Stimulated activated CD8-positive, alpha-beta memory T cell treated with anti-CD3 and anti-CD28 coated beads, Interleukin-7, amount 100 ng/mL, for 48 hours (primary cell): ENCODE measurements around the gene PAQR8.
A peak's percentile ranks its signal among the peaks of the same experiment; 100 is the strongest.

ENCODE experiments used
- DNase-seq, 2 donors: peaks; one replicate each; pipeline ENCODE4 v3.0.0-alpha.2; 2020; ENCODE audit warnings: low read depth in 1 of 2; ENCODE audit errors: extremely low read depth in 1 of 2

Gene PAQR8

DNA sequence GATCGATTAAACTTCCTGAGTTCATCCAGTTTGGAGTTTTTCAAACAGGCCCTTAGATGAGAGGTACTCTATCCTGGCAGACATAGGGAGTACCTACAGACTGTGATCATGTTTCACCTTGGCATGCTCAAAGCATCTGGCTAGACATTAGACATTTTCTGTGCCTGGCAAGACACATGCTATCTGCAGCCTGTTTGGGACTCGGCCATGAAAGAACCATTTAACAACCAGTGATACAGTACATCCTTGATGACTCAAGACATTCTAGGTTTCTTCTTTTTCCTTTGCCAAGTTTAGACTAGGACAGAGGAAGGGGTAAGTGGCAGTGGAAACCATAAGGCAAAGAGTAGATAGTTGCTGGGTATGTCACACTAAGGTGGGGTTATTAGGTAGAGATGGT lies 15.4 kb upstream of the PAQR8 start:
- DNase-seq, result no peak

DNA sequence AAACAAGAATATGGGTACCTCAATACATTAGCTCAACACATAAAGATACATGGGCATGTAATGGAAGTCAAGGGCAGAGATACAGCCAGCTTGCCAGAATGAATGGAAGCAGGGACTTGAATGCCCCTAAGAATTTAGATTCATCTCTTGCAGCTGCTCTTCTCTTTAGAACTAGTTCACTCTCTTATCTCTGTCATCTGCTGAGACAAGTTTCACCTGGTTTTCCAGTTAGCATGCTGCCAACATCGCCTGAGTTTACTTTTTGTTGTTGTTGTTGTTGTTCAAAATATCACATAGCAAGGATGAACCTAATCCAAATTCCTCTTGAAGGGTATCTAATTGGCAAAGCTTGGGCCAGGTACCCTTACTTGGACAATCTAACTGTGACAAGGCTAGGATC lies 14.1 kb upstream of the PAQR8 start:
- no peak for DNase-seq

GRCh38 chr6:52351879-52352238 lies 10.1 kb upstream of the PAQR8 start:
- no peak for DNase-seq

DNA sequence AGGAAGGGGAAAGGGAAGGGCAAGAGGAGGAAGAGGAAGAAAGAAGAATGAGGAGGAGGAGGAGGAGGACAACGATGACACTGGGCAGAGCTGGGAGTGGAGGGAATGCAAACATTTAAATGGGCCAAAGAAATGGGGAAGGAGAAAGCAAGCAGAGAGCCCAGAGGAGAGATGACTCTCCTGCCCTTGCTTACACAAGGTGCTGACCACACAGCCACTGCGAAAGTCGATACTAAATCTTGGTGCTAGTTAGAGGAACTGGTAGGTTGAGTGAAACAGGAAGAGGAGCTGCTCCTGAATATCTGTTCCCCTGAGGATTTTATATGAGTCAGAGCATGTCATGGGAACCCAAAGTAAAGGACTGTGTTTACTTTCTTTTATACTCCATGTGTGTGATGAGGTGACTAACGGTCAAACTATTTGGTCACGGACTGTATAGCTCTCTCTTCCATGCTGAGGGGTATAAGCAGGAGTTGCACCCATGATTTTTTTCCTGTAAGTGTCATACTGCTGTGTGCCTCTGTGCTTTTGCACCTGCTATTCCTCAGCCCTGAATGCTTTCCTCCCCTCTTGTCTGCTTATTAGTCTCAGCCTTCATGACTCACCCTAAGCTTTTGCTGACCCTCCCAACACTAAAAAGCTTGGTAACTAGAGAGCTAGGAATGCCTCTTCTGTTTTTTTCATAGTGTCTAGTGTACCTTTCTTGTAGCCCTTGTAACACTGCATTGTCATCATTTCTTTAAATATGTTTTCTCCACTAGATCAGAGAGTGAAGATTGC lies 9.5 kb upstream of the PAQR8 start:
- no peak for DNase-seq

DNA sequence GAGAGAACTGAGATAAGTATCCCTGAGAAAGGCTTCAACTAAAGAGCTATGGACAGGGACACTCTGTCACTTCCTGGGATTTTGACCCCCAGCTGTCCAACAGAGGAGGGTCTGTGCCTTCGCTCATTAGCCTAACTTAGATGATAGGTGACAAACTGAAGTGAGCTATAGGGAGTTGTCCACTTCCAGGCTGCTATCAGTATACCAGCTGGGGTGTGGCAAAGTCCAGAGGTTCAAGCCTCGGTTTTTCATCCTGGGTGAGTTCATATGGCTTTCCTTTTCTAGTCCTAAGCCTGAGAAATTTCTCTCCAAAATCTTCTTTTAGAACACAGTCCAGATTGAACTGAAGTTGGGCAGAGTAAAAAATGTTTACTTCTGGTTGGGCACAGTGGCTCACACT lies 5.9 kb upstream of the PAQR8 start:
- DNase-seq, result no peak

DNA sequence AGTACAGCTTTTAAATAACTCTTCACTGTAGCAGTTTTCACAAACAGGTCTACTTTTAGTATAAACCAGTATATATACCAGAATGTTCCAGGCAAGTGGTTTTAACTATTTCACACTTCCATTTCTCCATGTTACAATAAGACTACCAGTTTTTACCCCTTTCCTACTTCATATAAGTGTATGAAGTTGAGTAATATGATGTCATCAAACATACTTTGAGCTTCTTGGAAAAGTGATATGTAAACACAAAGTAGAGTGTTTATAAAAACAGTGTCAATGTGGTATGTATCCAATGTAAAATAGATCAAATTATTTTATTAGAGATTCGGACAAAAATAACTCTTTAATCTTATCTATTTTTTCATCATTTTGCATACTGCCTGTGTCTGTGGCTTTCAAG lies 2.5 kb upstream of the PAQR8 start:
- DNase-seq, result no peak

DNA sequence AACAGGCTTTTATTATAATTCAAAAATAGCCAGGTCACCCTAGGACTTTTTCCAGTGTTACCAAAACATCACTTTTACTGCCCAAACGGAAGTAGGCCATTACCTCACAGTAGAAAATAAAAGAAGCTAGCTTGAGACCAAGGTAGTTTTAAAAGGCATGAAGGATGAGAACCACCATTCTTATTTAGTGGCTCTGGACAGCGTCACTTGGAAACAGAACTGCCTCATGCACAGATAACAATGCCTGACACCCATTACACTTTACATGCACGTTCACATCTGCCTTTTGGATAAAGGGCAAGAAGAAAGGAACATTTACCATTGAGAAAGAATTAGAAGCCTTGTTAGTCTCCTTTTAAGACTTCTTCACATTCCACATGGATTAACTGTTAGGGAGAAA lies 1.9 kb upstream of the PAQR8 start:
- DNase-seq, result no peak

DNA sequence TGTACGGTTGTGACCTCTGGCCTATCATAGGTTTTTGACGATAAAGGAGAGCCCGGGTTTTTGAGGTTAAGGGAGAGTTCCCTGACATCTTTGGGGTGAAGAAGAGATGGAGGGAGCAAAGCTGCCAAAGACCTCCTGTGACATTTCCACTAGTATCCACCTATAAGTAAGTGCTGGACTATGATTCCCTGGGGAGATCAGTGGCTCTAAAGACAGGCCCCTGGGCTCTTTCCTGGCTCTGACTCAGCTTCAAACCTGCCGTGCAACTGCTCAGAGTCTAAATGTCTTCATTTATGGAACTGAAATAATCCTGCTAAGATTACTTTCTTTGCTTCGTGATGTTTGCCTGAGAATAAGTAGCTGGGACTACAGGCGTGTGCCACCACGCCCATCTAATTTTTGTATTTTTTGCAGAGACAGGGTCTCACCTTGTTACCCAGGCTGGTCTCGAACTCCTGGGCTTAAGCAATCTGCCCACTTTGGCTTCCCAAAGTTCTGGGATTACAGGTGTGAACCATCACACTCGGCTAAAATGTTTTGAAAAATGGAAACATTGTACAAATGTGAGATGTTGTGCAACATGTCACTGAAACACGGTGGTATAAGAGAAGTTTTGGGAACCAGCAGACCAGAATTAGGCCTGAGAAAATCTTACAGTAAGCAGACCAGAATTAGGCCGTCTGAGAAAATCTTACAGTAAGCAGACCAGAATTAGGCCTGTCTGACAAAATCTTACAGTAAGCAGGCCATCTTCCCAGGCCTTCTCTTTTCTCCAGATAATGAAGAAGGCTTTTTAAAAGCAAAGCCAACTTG lies 1.1 kb upstream of the PAQR8 start:
- DNase-seq, result no peak

GRCh38 chr6:52361414-52361944 lies 472 bp upstream of the PAQR8 start:
- peak in 1 of 2 donors; percentile 6 for DNase-seq

- peak; percentile 22 to 25 for DNase-seq
These were observed 684 bp downstream of the PAQR8 start for GRCh38 chr6:52362443-52363227.

DNA sequence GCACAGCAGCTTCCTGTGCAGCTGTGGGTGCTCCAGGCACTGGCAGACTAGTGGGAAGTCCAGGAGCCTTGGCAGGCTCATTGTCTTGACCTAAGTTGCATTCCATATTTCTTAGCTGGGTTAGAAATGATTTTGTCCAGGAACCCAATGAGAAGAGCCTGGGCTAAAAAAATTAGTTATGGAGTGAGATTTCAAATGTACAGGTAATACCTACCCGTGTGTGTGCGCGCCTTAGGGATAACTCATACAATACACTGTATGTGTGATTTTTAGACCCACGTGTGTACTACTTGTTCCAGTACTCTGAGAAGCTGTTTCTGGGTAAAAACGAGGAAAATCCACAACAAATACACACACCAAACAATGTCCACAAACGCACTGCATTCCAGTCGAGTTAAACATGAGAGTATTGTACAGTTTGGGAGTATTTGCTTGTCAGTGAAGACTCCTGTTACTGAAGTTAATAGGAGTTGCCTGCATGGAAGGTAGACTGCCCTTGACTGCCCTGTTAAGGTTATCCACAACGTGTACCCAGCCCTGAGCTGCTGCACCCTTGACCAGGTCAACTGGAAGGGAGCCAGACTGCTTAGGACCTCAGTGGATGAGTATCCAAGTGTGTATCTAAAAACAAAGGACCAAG lies 1.4 kb downstream of the PAQR8 start:
- DNase-seq, result no peak

- no peak for DNase-seq
These were observed 2.7 kb downstream of the PAQR8 start for GRCh38 chr6:52364480-52365166.

GRCh38 chr6:52365317-52365716 lies 3.4 kb downstream of the PAQR8 start:
- no peak for DNase-seq

- DNase-seq, result no peak
These were observed 4.1 kb downstream of the PAQR8 start for GRCh38 chr6:52365866-52366540.

DNA sequence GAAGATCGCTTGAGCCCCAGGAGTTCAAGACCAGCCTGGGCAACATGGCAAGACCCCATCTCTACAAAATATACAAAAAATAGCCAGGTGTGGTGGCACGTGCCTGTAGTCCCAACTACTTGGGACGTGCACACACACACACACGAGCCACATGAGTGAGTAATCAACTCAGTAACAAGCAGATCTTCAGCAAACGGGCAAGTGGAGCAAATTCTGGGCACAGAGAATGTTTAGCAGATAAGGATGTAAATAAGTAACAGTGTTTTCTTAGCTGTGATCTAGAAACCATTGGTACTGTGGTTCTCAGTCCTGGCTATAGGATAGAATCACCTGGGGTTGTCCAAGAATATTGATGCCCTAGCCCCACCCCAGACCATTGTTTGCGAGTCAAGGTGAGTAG lies 6.1 kb downstream of the PAQR8 start:
- no peak for DNase-seq

DNA sequence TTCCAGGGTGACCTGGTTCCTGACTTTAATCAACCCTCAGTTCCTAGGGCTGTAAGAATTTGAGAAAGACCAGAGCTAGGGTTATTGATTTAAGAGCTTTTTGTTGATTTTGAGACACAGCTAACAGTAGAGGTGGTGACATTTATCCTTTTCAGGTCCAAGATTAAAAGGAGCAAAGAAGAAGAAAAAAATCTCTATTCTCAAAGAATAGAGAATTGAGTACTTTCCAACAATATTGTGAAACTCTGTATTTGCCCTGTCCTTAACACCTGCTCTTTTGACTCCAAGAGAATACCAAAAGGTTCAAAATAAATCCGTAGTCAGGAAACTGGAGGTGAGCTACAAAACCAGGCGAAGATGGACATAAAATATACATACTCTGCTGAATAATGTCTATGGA lies 7.3 kb downstream of the PAQR8 start:
- DNase-seq, result no peak

DNA sequence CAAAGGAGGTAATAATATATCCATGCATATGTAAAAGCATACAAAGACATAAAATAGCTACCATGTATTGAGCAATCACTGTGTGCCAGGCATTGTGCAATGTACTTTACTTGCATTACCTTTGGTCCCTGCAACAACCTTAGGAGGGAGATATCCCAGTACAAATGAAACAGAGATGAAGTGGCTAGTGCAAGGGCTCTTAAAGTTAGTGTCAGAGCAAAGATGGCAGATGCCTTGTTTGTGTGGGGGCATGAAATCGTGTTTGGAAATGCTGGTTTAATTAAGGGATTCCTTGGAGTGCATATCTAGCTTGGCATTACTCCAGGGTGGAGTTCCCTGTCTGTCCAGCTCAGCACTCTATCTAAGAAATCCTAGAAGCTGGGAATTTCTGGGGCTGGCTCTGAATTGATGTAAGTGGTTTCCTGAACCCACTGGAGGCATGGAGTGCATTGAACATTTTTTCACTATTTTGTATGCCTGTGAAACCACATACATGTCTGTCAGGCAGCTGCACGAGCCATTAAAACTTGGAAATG lies 9.8 kb downstream of the PAQR8 start:
- no peak for DNase-seq

DNA sequence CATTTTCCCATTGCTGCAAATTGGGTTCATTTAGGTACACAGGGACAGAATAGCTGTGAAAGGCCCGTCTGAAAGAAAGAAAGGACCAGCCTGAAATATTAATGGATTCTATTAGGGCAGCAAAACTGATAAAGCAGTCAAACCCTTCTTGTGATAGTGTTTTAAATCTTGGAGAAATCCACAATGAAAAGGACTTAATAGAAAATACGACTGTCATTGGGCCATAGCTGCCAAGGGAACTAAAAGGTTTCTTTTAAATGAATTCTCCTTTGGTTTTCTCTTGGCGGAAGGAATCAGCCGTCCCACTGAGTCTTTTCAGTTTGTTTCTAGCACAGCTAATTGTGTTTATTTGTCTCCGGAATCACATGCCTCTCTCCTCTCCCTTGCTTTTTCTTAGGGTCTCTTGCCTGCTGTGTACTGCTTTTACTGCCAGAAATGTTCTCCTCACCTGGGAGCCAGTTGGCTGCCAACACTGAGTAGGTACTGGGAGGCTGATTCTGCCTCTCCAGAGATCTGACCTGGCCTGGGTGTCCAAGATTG lies 11.3 kb downstream of the PAQR8 start:
- no peak for DNase-seq

GRCh38 chr6:52374247-52374646 lies 12.3 kb downstream of the PAQR8 start:
- no peak for DNase-seq
